SIG-M5 treated with dmso at 0.1 percent for 504 hours (cell line): ENCODE results near the gene CYP8B1.

Source experiments
- DNase-seq: peaks from one replicate; lab custom pipeline; 2025; ENCODE audit not compliant: unreplicated experiment; lab: John Stamatoyannopoulos, UW

CYP8B1 gene

GRCh38 chr3:42855219-42855546, 20.5 kb downstream of the CYP8B1 start:
- DNase-seq: no peak

- no peak for DNase-seq
Measured at GRCh38 chr3:42853739-42854302, 21.9 kb downstream of the CYP8B1 start.

GRCh38 chr3:42853056-42853455, 22.6 kb downstream of the CYP8B1 start:
- DNase-seq: no peak

GRCh38 chr3:42852441-42852840, 23.2 kb downstream of the CYP8B1 start:
- no peak for DNase-seq

DNA sequence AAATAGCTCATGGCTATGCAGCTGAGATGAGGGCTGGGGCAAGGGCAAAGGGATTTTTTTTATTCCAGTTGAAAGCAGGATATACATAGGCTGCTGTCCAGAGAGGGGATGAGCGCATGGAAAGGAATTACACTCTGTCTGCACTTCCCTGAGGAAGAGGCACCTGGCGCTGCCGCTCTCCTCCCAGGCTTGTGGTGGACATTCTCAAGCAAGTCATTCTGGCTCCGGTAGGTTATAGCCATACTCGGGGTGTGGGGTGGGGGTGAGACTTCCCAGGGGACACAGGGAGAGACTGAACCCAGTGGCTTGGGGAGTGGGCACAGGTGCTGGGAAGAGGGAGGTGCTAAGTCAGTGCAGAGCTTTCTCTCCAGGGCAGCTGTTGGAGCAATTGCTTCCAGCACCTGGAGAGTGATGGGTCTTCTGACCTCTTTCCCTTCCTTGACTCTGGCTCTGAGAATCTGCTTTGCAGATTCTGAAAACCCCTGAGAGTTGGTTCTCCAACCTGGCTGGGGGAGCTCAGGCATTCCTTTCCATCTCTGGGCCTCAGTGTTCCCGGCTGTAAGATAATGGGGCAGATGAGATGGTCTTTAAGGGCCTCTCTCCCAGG, 24.3 kb downstream of the CYP8B1 start:
- DNase-seq: no peak

- DNase-seq: no peak
Measured at GRCh38 chr3:42850263-42850662, 25.4 kb downstream of the CYP8B1 start.

DNA sequence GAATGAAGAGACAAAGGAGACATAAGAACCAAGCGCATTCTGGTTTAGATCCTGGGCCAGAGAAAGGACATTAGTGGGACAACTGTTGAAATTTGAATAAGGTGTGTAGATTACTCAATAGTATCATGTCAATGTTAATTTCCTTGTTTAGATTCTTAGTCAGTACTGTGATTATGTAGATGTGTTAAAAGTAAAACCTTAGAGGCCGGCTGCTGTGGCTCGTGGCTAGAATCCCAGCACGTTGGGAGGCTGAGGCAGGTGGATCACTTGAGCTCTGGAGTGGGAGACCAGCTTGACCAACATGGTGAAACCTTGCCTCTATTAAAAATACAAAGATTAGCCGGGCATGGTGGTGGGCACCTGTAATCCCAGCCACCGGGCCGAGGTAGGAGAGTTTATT, 26.7 kb downstream of the CYP8B1 start:
- no peak for DNase-seq

DNA sequence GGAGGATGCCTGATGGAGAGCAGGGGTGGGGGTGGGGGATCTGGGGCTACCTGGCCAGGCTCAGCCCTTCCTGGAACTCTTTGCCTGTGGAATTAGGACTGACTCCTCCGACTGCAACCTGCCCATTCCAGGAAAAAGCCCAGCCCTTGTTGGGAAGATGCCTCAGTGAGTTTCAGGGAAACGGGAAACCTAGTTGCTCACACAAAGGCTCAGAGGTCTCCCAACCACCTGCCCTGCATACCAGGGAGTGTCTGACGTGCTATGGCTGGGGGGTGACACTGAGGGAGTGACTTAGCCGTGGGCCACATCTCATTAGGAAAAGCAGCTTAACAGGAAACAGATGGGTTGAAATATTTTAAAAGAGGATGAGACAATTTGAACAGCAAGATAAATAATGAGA, 27.9 kb downstream of the CYP8B1 start:
- DNase-seq: no peak

GRCh38 chr3:42846685-42847522, 28.8 kb downstream of the CYP8B1 start:
- DNase-seq: peak; percentile 63

- no peak for DNase-seq
Measured at GRCh38 chr3:42844815-42845214, 30.9 kb downstream of the CYP8B1 start.

DNA sequence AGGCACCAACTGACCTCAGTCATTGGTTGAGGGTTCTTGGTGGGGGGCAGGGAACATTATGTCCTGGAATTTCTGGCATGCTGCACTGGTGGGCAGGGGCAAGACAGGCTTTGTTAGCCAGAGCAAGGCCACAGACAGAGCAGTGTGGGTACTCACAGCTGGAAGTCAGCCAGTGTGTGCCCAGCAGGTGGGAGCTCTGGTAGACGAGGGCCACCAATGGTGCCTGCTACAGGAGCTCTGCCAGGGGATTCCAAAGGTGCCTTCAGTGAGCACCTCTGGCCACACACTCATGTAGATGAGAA, 31.3 kb downstream of the CYP8B1 start:
- DNase-seq: no peak

- DNase-seq: no peak
Measured at GRCh38 chr3:42843713-42844411, 31.8 kb downstream of the CYP8B1 start.

DNA sequence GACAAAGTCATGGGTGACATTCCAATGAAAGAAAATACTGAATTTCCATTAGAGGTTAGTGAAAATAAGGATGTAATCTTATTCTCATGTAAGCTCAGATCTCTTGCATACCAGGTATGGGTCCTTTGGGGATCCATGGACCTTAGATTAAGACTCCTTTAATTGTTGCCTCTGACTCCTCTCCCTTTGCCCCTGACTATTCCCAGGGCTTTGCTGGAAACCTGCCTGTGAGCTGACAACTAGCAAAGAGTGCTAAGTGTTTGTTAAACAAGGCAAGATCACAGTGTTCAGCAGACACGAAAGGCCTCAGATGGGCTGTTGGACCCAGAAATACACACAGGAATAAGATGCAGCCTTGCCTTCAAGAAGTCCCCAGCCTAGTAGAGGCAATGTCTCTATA, 34.3 kb downstream of the CYP8B1 start:
- DNase-seq: no peak

DNA sequence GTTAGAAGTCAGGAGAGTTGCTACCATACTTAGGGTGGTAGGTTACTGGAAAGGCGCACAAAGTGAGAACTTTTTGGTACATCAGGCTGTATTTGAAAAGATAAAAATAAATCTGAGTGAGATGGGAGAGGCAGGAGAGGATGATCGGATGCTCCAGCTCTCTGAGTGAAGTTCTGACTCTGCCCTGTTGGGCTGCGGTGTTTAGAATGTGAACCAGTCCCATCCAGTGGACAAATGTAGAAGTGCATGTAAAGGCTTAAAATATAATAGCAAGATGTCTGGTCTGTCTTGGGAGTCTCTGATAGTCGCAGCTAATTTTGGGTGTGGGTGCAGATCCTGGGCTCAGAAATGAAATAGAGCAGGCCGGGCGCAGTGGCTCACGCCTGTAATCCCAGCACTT, 36.1 kb downstream of the CYP8B1 start:
- DNase-seq: peak; percentile 74

DNA sequence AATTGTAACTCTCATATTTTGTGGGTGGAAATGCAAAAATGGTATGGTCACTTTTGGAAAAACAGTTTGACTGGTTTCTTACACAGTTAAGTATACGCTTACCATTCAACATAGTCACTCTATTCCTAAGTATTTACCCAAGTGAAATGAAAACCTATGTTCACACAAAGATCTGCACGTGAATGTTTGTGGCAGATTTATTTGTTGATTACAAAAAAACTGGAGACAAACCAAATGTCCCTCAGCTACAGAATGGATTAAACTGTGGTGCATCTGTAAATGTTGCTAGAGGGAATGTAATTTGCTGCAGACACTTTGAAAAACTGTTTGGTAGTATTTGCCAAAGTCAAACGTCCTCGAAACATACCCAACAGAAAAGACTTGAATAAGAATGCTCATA, 37.1 kb downstream of the CYP8B1 start:
- DNase-seq: no peak

DNA sequence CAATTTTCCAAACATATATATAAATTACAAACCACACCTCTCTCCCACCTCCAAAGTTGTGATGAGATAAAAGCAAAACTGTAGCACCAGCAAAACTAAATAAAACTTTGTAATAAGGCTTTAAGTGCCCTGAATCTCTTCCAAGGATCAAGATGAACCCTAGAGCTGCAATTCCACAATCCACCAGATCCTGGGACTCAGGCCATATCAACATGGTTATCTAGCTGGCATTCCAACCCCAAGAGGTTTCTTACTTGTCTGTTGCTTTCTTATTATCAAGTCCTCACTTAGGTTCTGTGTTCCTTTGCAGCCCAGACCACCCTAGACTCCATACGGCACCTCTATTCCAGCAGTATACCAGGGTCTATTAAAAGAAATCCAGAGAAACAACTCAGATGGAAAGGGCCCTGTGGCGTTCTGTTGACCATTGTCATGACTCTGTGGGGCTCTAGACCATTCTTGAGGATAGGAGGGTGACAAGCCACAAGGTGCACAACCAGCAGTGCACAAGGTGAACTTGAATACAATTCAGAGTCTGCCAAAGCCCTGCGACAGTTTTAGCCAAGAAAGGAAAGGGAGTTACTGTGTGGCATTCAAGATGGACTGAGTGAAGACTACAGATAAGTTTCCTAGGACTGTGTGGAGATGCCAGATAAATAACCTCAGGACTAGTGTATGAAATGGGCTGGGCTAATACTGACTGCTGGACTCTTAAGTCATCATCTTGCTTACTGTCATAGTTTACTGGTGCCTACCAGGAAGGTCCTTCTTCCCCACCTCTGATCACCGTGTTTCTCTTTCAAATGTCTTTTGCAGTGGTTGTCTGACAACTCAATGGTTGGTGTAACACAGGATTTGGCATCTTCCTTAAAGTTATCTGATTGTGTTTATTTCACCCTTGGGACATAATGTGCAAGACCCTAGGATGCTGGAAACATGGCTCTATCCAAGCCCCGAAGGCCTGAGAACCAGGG, 39.2 kb downstream of the CYP8B1 start:
- no peak for DNase-seq

DNA sequence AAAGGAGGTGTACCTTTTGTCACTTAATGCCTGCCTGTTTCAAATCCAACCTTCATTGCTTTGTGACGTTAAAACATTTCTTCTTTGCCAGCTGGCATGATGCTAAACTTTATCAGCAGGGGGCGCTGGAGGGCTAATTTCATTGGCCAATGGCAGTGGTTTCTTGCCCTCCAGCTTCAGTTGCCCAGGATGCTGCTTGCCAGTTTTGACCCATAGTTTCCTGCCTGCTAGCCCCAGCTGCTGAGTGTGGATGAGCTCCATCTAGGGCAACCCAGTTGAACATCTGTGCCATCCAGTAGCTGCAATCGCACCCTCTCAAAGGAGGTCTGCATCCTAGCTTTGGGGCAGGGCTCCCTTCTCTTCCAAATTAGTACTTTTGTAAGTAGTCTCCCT, 44.4 kb downstream of the CYP8B1 start:
- DNase-seq: peak; percentile 48

GRCh38 chr3:42830437-42831320, 45.0 kb downstream of the CYP8B1 start:
- peak; percentile 49 for DNase-seq

DNA sequence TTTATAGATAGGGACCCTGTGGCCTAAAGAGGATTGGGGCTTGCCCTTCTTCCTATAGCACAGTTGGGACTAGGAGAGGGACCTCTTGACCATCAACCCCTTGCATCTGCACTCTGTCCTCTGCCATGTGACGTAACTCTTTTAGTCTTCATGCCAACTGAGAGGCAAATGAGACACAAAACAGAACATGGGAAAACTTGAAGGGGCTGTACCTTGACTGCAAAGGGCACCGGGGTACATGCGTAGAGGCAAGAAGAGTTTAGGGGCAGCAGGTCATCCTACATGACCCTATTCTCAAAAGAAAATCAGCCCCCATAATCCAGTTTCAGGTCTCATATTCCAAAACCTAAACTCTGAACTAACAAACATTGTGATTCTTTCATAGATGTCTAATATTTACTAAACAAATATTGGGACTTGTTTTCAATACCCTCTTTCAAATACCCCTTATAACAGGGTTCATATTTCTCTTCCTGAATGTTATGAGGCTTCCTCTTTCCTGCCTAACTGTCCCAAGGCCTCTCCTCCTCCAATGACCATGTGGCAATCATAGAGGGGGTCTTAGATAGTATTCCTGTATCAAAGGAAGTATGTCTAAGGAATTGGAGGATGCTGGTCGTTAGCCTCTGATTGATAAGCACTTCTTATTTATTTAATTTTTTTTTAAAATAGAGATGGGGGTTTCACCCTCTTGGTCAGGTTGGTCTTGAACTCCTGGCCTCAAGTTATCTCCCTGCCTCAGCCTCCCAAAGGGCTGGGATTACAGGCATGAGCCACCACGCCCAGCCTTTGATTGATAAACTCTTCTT, 45.8 kb downstream of the CYP8B1 start:
- no peak for DNase-seq
